Measurements from ENCODE around the gene RGS9BP.
"Not testable (repeated sequence)": the region's sequence is repeated elsewhere in the genome, so short reads cannot be mapped to it uniquely, and the experiment has no call there.

Gene RGS9BP

GRCh38 chr19:32653599-32653915, 22.1 kb upstream of the RGS9BP start:
- Mint-ChIP-seq H3K27ac (no peak overlapping the region), H3K27me3 (no peaks in the 10 kb centered on the region), H3K36me3 (ENCODE audit: low read depth) (peaks cover 57% of the 10 kb centered on the region), H3K9me3 (no peaks in the 10 kb centered on the region), H3K4me3 (no peak overlapping the region), H3K4me1 (ENCODE audit: low read depth) (peaks cover 1% of the 10 kb centered on the region)
- DNase-seq: no peak

- not testable (repeated sequence) for H3K27me3 Mint-ChIP-seq; H3K4me3 Mint-ChIP-seq; H3K9me3 Mint-ChIP-seq; DNase-seq; H3K27ac Mint-ChIP-seq; H3K4me1 Mint-ChIP-seq (ENCODE audit: low read depth)
- peaks cover 52% of the 10 kb centered on the region for H3K36me3 Mint-ChIP-seq (ENCODE audit: low read depth)
Observed at GRCh38 chr19:32656379-32656778, 19.3 kb upstream of the RGS9BP start.

GRCh38 chr19:32658075-32658474, 17.6 kb upstream of the RGS9BP start:
- H3K9me3 Mint-ChIP-seq: no peaks in the 10 kb centered on the region
- no peaks in the 10 kb centered on the region for H3K27me3 Mint-ChIP-seq
- peaks cover 46% of the 10 kb centered on the region for H3K36me3 Mint-ChIP-seq (ENCODE audit: low read depth)
- H3K27ac Mint-ChIP-seq: no peak overlapping the region
- no peak overlapping the region for H3K4me3 Mint-ChIP-seq
- peaks cover 4% of the 10 kb centered on the region for H3K4me1 Mint-ChIP-seq (ENCODE audit: low read depth)
- DNase-seq: no peak

GRCh38 chr19:32658527-32658926, 17.1 kb upstream of the RGS9BP start:
- no peak for DNase-seq
- Mint-ChIP-seq H3K27me3 (no peaks in the 10 kb centered on the region), H3K27ac (no peak overlapping the region), H3K4me1 (ENCODE audit: low read depth) (peaks cover 7% of the 10 kb centered on the region), H3K9me3 (no peaks in the 10 kb centered on the region), H3K4me3 (no peak overlapping the region), H3K36me3 (ENCODE audit: low read depth) (peaks cover 43% of the 10 kb centered on the region)

GRCh38 chr19:32661318-32661717, 14.3 kb upstream of the RGS9BP start:
- Mint-ChIP-seq H3K9me3 (no peaks in the 10 kb centered on the region), H3K4me1 (ENCODE audit: low read depth) (peaks cover 9% of the 10 kb centered on the region), H3K27me3 (no peaks in the 10 kb centered on the region), H3K36me3 (ENCODE audit: low read depth) (peaks cover 31% of the 10 kb centered on the region), H3K27ac (no peak overlapping the region), H3K4me3 (no peak overlapping the region)
- DNase-seq: no peak

- H3K4me3 Mint-ChIP-seq: no peak overlapping the region
- peaks cover 9% of the 10 kb centered on the region for H3K4me1 Mint-ChIP-seq (ENCODE audit: low read depth)
- no peaks in the 10 kb centered on the region for H3K9me3 Mint-ChIP-seq
- no peak overlapping the region for H3K27ac Mint-ChIP-seq
- no peak for DNase-seq
- peaks cover 31% of the 10 kb centered on the region for H3K36me3 Mint-ChIP-seq (ENCODE audit: low read depth)
- H3K27me3 Mint-ChIP-seq: no peaks in the 10 kb centered on the region
Observed at GRCh38 chr19:32662186-32662585, 13.5 kb upstream of the RGS9BP start.

DNA sequence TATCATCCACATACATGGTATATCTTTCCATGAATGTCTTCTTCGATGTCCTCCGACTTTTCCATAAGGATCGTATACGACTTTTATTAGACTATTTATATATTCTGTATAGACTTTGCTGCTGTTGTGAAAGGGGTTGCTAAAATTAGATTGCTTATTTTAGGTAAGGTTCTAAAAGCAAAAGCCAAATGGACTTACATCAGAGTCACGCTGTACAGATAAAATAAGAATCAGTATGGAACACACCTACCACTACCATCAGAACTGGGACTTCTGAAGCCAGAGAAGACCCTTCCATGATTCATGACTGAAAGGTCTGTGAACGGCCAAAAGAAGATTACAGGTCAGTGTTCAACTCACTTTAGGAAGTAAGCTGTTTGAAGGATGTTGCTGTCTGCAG, 9.6 kb upstream of the RGS9BP start:
- peaks cover 21% of the 10 kb centered on the region for H3K4me1 Mint-ChIP-seq (ENCODE audit: low read depth)

GRCh38 chr19:32669310-32669709, 6.3 kb upstream of the RGS9BP start:
- DNase-seq: no peak
- Mint-ChIP-seq H3K27me3 (no peaks in the 10 kb centered on the region), H3K27ac (no peak overlapping the region), H3K4me1 (ENCODE audit: low read depth) (peaks cover 42% of the 10 kb centered on the region), H3K36me3 (ENCODE audit: low read depth) (peaks cover 12% of the 10 kb centered on the region), H3K9me3 (no peaks in the 10 kb centered on the region), H3K4me3 (no peak overlapping the region)

More for the DNA sequence above, 9.6 kb upstream of the RGS9BP start:
- H3K27me3 Mint-ChIP-seq: no peaks in the 10 kb centered on the region
- no peak overlapping the region for H3K27ac Mint-ChIP-seq
- no peak for DNase-seq
- H3K36me3 Mint-ChIP-seq (ENCODE audit: low read depth): peaks cover 14% of the 10 kb centered on the region
- no peak overlapping the region for H3K4me3 Mint-ChIP-seq
- H3K9me3 Mint-ChIP-seq: no peaks in the 10 kb centered on the region

DNA sequence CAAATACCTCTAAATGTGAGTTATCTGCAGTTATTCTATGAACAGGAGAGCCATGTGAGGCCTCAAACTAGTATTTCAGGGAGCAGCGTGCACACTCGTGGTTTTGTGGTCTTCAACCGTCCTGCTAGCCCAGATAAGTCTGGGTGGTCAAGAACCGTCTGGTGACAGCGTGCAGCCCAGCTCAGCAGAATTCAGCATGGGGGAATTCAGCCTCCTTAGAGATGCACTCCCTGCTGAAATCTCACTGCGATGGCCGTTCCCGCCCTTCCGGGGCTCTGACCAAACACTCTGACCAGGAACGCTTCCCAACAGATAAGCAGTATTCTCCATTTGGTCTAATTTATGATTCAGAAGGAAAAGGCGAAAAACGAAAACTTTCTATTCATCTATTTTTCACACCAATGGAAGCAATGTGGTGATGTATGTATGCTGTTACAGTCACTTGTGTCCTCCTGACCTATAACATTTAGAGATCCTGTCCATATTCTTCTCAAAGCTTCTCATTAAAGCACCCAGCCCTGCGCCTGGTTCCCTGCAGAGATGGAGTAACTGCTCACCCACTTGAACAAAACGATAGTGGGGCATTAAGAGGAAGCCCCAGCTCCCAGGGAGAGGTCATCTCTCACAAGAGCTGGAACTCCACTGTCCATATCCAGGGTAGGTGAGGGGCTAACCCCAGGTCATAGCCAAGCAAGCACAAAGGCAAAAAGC, 3.6 kb upstream of the RGS9BP start:
- H3K9me3 Mint-ChIP-seq: no peaks in the 10 kb centered on the region
- peaks cover 7% of the 10 kb centered on the region for H3K27me3 Mint-ChIP-seq
- peaks cover 43% of the 10 kb centered on the region for H3K4me1 Mint-ChIP-seq (ENCODE audit: low read depth)
- no peak overlapping the region for H3K4me3 Mint-ChIP-seq
- no peak overlapping the region for H3K27ac Mint-ChIP-seq
- no peak for DNase-seq
- H3K36me3 Mint-ChIP-seq (ENCODE audit: low read depth): peaks cover 4% of the 10 kb centered on the region

DNA sequence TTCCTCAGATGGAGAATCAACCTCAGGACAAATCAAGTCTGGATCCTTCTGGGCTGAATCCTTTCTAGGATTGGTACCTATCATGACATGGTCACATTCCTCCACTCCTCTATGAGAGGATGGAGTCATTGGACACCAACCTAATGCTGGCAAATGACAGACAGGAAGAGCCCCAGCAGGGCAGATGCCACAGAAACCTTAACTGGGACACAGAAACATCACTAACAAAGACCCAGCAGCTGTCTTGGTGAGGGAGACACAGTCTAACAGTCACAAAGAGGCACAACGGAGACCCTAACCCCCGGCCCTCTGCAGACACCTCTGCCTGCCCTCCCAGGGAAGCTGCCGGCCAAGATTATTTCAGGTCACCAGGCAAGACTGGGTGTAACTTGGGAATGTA, 2.8 kb upstream of the RGS9BP start:
- peaks cover 48% of the 10 kb centered on the region for H3K4me1 Mint-ChIP-seq (ENCODE audit: low read depth)
- peaks cover 15% of the 10 kb centered on the region for H3K27me3 Mint-ChIP-seq
- no peak for DNase-seq
- no peak overlapping the region for H3K27ac Mint-ChIP-seq
- H3K9me3 Mint-ChIP-seq: no peaks in the 10 kb centered on the region
- peak overlapping the region; percentile 89 for H3K4me3 Mint-ChIP-seq
- peaks cover 2% of the 10 kb centered on the region for H3K36me3 Mint-ChIP-seq (ENCODE audit: low read depth)

DNA sequence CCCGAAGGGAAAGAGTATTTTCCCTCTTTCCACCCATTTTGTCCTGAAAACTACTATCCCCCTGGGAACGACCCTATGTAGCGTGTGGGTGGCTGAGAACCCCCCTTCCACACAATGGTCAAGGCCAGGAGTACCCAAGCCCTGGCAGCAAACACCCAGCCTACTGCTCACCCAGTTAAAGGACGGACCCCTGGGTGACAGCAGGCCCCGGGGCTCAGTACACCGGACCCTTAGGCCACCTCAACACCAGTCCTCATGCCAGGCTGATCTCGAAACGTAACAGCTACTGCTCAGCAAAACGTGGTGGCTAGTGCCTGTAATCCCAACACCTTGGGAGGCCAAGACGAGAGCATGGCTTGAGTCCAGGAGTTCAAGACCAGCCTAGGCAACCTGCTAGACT, 2.1 kb upstream of the RGS9BP start:
- Mint-ChIP-seq H3K27ac (no peak overlapping the region), H3K9me3 (no peaks in the 10 kb centered on the region), H3K27me3 (peaks cover 16% of the 10 kb centered on the region), H3K4me3 (peak overlapping the region; percentile 89), H3K36me3 (ENCODE audit: low read depth) (peaks cover 2% of the 10 kb centered on the region), H3K4me1 (ENCODE audit: low read depth) (peaks cover 48% of the 10 kb centered on the region)
- no peak for DNase-seq

DNA sequence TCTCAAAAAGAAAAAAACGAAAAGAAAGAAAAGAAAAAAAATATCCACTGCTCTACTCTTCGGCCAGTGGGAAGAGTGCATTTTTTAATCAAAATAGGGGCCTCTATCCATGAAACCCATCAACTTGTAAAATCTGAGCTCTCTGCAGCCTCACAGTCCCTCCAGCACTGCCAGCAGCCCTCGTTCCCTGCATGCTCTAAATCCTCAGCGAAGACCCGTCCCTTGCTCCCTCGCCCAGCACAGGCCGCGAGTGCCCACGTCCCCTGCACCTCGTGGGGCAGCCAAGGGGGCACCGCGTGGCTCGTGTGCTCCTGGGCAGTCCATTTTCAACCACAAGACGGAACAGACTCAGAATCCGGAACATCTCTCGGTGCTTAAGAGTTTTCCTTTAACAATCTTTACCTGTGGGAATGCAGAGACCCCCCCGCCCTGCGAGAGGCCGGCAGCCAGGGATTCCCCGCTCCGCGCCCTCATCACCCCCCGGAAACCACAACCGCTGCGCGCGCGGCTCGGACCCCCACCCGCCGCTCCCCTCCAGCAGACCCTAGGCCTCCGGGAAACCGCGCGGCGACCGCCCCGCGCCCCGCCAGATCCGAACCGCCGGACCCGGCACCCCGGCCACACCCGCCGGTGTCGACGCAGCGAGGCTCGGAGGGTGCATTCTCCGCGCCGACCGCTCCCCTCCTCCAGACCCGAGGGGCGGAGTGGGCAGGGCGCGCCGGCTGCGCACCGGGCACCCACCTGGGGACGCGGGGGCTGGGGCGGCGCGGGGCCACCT, 1.3 kb upstream of the RGS9BP start:
- peaks cover 46% of the 10 kb centered on the region for H3K4me1 Mint-ChIP-seq (ENCODE audit: low read depth)
- peak overlapping the region; percentile 89 for H3K4me3 Mint-ChIP-seq
- H3K27me3 Mint-ChIP-seq: peaks cover 16% of the 10 kb centered on the region
- peak; percentile 40 for DNase-seq
- peaks cover 2% of the 10 kb centered on the region for H3K36me3 Mint-ChIP-seq (ENCODE audit: low read depth)
- peak overlapping the region; percentile 89 for H3K27ac Mint-ChIP-seq
- H3K9me3 Mint-ChIP-seq: no peaks in the 10 kb centered on the region

GRCh38 chr19:32674931-32675719, 523 bp upstream of the RGS9BP start, which contains the start of gene ANKRD27:
Gene ANKRD27 (minus strand): TSS chr19:32675180. CDS start chr19:32659015, 16,165 bp downstream.
- peak; percentile 99 for DNase-seq
- Mint-ChIP-seq H3K27ac (peak within 1 kb of the TSS; percentile 89), H3K4me3 (peak within 1 kb of the TSS; percentile 89), H3K36me3 (ENCODE audit: low read depth) (peaks cover 2% of the 10 kb centered on the region), H3K27me3 (peaks cover 16% of the 10 kb centered on the region), H3K4me1 (ENCODE audit: low read depth) (peaks cover 41% of the 10 kb centered on the region), H3K9me3 (no peaks in the 10 kb centered on the region)

GRCh38 chr19:32676186-32676894, 692 bp downstream of the RGS9BP start:
- Mint-ChIP-seq H3K4me1 (ENCODE audit: low read depth) (peaks cover 35% of the 10 kb centered on the region), H3K9me3 (no peaks in the 10 kb centered on the region), H3K36me3 (ENCODE audit: low read depth) (peaks cover 2% of the 10 kb centered on the region), H3K27ac (no peak overlapping the region), H3K27me3 (peaks cover 16% of the 10 kb centered on the region), H3K4me3 (peak overlapping the region; percentile 77)
- DNase-seq: peak; percentile 59

All from activated T-cell treated with anti-CD3 and anti-CD28 coated beads, Interleukin-2, amount 50 U/mL, for 24 hours (primary cell).